Activated CD4-positive, alpha-beta T cell treated with anti-CD3 and anti-CD28 coated beads for 48 hours (primary cell): ENCODE measurements around the gene KCNMB2.
"Not testable (repeated sequence)": the region's sequence is repeated elsewhere in the genome, so short reads cannot be mapped to it uniquely, and the experiment has no call there.

Experiments
- DNase-seq: peaks from one replicate; pipeline ENCODE4 v3.0.0-alpha.2; 2020

The KCNMB2 gene

DNA sequence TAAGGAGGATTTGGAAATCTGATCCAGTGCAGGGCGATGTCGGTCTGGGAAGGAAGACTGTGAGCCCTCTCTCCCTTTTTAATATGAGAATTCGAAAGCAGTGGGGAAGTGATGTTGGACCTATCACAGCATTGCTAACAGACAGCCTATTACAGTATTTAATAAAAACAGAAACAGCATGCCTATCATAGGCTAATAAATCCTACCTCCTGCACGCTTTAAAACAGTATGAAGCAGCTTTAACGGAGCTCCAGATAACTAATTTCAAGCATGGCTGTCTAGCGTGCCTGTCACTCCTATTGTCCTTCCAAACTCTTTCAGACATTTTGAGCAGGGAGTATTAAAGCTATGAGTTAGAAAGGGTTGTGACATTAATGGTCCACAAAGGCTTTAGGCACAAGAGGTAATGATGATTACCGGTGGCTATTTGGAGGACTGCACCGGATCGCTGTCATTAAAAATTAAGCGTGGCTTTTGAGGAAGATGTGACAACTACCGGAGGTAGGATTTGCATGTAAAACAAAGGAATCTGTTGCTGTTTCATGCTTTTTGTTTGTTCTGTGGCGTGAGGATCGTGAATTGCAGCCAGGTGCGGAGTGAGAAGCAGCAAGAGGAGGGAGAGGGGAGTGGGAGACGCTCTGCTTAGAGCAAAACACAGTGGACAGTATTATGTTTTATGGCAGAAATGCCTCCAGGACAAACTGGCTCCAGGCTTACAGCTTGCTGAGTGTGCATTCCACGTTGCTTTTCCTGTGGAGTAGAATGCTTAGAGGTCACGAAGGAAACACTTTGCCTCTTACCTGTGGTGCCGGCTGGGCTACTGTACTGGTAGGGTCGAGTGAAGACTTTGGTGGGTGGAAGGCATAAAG, at the start of gene KCNMB2:
KCNMB2 (plus strand) TSS at position 226 of the 869 bp plus-strand sequence.
- DNase-seq: no peak

- DNase-seq: no peak
These were observed 49.3 kb upstream of the KCNMB2 start for GRCh38 chr3:178486903-178487302.

GRCh38 chr3:178487752-178488151, 48.5 kb upstream of the KCNMB2 start:
- no peak for DNase-seq

GRCh38 chr3:178491751-178492150, 44.5 kb upstream of the KCNMB2 start:
- DNase-seq: no peak

- DNase-seq: no peak
These were observed 43.7 kb upstream of the KCNMB2 start for GRCh38 chr3:178492491-178492890.

DNA sequence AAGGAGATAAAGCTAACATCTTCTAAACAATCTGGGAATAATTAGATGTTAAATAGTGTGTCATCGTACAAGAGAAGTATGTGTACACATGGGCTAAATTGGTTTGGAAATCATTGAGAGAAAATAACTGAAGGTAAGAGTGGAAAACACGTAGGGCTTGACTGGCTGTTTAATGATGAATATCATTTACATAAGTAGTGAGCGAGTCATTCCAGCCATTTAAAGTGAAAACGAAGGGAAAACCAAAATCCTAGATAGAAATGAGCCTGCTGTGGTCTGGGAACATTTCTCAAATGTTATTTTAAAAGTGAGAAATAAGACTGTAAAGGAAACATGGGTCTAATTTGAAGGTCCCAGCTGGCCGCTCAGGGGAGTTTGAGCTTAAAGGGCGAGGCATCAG, 41.9 kb upstream of the KCNMB2 start:
- DNase-seq: no peak

- no peak for DNase-seq
These were observed 39.3 kb upstream of the KCNMB2 start for GRCh38 chr3:178496911-178497310.

DNA sequence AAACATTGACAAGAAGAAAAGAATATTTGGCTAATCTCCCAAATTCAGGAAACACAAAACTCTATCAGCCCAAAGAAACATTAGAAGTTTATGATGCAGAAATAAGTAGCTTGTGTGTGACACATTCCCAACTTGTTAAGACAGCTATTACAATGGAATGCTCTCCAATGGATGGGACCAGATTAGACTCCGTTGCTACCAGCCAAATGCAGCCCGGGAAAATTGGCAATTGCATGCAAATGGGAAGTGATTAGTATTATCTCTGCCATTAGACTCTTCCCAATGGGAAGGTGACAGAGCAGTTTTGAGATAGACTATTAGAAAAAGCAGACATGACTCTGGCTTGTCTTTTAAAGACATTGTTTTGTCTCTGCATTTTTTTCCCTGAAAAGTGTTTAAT, 37.4 kb upstream of the KCNMB2 start:
- no peak for DNase-seq

- DNase-seq: no peak
These were observed 35.6 kb upstream of the KCNMB2 start for GRCh38 chr3:178500631-178501030.

- DNase-seq: no peak
These were observed 32.1 kb upstream of the KCNMB2 start for GRCh38 chr3:178504128-178504527.

DNA sequence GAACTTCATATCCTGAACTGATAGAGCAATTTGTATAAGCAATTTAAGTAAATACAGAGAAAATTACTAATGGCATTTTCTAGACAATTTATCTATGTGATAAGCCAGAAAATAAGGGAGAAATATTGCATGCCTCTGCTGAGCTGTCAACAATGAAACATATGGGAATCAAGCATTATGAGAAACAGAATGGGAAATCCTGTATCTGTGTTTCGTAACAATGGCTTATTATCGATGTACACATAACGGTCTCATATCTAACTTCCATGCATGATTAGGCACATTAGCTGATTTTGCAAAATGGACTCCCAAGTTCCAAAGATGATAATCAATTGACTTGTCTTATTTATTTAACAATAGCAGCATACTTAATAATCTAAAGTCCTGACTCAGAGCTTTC, 30.4 kb upstream of the KCNMB2 start:
- DNase-seq: no peak

- no peak for DNase-seq
These were observed 28.5 kb upstream of the KCNMB2 start for GRCh38 chr3:178507507-178508442.

DNA sequence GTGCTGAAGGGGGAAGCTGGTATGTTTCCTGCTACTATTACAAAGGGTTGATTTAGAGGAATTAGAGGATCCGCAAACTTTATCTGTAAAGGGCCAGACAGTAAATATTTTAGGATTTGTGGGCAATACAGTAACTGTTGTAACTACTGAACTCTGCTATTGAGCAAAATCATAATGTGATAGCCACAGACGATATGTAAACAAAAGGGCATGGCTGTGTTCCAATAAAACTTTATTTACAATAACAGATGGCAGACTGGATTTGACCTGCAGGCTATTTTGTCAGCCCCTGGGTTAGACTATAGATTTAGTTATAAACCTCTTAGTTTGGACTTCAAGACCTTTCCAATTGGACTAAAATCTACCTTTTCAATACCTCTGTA, 27.8 kb upstream of the KCNMB2 start:
- DNase-seq: no peak

DNA sequence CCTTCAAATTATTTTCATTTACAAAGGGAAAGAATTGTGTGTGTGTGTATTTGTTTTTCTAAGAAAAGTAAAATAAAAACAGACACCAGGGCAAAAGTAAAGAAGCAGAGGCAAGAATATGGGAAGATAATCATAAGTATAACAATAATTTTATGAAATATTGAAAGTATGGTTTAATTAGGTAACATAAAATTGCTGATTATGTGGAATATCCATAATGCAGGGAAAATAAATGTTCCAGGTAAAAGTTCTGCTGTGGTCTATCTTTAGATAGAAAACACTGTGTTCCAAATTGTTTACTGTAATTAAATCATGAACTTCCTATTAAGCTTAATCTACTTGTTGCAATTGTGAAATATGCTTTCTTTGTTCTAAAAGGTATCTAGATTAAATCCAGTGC, 25.7 kb upstream of the KCNMB2 start:
- no peak for DNase-seq

- no peak for DNase-seq
These were observed 23.6 kb upstream of the KCNMB2 start for GRCh38 chr3:178512647-178513046.

- DNase-seq: no peak
These were observed 22.5 kb upstream of the KCNMB2 start for GRCh38 chr3:178513546-178514380.

- no peak for DNase-seq
These were observed 21.8 kb upstream of the KCNMB2 start for GRCh38 chr3:178514401-178514800.

DNA sequence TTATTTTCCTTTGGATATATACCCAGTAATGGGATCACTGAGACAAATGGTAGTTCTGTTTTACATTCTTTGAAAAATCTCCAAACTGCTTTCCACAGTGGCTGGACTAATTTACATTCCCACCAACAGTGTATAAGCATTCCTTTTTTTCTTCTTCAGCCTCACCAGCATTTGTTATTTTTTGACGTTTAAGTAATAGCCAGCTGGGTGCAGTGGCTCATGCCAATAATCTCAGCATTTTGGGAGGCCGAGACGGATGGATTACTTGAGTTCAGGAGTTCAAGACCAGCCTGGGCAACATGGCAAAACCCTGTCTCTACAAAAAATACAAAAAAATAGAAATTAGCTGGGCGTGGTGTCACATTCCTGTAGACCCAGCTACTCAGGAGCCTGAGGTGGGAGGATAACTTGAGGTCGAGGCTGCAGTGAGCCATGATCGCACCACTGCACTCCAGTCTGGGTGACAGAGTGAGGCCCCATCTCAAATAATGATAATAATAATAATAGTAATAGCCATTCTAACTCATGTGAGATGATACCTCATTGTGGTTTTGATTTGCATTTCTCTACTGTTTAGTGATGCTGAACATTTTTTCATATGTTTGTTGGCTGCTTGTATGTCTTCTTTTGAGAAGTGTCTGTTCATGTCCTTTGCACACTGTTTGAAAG, 21.0 kb upstream of the KCNMB2 start:
- DNase-seq: not testable (repeated sequence)

DNA sequence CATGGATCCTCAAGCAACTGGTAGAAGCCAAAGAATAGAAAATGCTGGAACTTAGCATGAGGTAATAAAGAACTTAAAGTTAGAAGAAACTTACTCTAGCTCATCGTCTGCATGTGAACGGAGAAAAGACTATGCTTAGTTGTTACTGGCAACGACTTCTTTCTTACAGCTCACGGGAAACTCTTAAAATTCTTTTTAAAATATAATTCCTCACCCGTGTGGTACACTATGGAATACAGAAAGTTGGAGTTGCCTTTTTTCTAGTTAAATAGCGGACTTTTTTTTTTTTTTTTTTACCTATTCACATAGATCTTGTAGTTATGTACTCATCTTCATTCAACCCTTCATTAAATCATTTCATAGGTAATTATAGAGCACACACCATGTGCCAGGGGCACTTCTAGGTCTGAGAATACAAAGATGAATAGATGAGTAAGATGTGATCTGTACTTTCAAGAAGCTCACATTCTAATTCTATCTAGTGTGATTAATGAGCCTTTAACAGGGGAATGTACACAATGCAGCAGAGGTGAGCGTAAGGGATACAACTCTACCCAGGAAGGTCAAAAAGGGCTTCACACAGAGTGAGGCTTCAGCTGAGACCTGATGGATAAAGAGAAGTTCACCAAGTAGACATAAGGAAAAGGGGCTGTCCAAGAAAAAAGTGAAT, 18.4 kb upstream of the KCNMB2 start:
- no peak for DNase-seq

DNA sequence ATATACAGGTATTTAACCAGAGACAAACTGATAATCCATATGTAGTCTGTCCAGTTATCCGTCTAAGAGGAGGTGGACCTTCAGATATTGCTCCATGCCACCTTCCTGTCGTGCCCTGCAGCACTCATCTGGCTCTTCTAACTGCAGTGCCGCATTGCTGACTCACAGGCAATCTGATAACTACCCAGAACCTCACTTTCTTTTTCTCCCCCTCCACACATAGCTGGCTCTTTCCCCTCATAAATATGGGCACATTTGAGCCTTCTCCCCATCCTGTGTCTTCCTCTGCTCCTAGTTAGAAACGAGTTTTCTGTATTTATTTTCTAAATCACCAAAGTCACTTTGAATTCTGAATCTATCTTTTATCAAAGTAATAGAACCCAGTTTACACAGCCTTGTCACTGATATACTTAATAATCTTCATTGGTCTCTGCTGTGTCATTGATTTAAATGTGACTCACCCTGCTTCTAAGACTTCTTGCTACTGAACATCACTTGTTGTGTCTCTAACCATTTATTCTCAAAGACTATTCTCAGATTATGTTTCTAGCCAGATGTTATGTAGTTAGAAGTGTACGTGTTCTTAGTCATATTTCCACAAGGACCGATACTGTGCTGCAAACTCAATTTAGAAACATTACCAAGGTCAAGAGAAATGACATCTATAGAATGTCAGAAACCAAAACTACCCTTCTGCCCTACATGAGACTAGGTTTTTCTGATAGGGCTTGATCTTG, 17.4 kb upstream of the KCNMB2 start:
- DNase-seq: no peak

GRCh38 chr3:178519701-178520100, 16.5 kb upstream of the KCNMB2 start:
- DNase-seq: no peak
